ENCODE measurements around the gene TMEM178B.

Gene TMEM178B

GRCh38 chr7:141348728-141349127 is 274.9 kb downstream of the TMEM178B start:
- H3K4me3 ChIP-seq (ENCODE audit: control insufficient read depth, low read depth, low read length), result no peak overlapping the region
- TF ChIP-seq CTCF (IDR thresholded peaks at IDR 0.05; ENCODE audit: control insufficient read depth, insufficient read depth, low read depth, low read length, missing control alignments), result no peak
- no peak for DNase-seq (ENCODE audit: low read depth)

- no peak overlapping the region for H3K4me3 ChIP-seq (ENCODE audit: control insufficient read depth, low read depth, low read length)
- no peak for DNase-seq (ENCODE audit: low read depth)
- TF ChIP-seq CTCF (IDR thresholded peaks at IDR 0.05; ENCODE audit: control insufficient read depth, insufficient read depth, low read depth, low read length, missing control alignments), result no peak
These were observed 275.5 kb downstream of the TMEM178B start for GRCh38 chr7:141349338-141349737.

- H3K4me3 ChIP-seq (ENCODE audit: control insufficient read depth, low read depth, low read length), result no peak overlapping the region
- no peak for TF ChIP-seq CTCF (IDR thresholded peaks at IDR 0.05; ENCODE audit: control insufficient read depth, insufficient read depth, low read depth, low read length, missing control alignments)
- DNase-seq (ENCODE audit: low read depth), result no peak
These were observed 275.9 kb downstream of the TMEM178B start for GRCh38 chr7:141349804-141350203.

GRCh38 chr7:141351175-141351574 is 277.3 kb downstream of the TMEM178B start:
- DNase-seq (ENCODE audit: low read depth), result no peak
- no peak for TF ChIP-seq CTCF (IDR thresholded peaks at IDR 0.05; ENCODE audit: control insufficient read depth, insufficient read depth, low read depth, low read length, missing control alignments)

GRCh38 chr7:141352955-141353354 is 279.1 kb downstream of the TMEM178B start:
- TF ChIP-seq CTCF (IDR thresholded peaks at IDR 0.05; ENCODE audit: control insufficient read depth, insufficient read depth, low read depth, low read length, missing control alignments), result no peak
- no peak overlapping the region for H3K4me3 ChIP-seq (ENCODE audit: control insufficient read depth, low read depth, low read length)
- no peak for DNase-seq (ENCODE audit: low read depth)

More at GRCh38 chr7:141351175-141351574, 277.3 kb downstream of the TMEM178B start:
- H3K4me3 ChIP-seq (ENCODE audit: control insufficient read depth, low read depth, low read length), result no peak overlapping the region

- DNase-seq (ENCODE audit: low read depth), result no peak
- TF ChIP-seq CTCF (IDR thresholded peaks at IDR 0.05; ENCODE audit: control insufficient read depth, insufficient read depth, low read depth, low read length, missing control alignments), result no peak
- H3K4me3 ChIP-seq (ENCODE audit: control insufficient read depth, low read depth, low read length), result no peak overlapping the region
These were observed 280.4 kb downstream of the TMEM178B start for GRCh38 chr7:141354251-141354650.

- no peak for DNase-seq (ENCODE audit: low read depth)
- H3K4me3 ChIP-seq (ENCODE audit: control insufficient read depth, low read depth, low read length), result no peak overlapping the region
- TF ChIP-seq CTCF (IDR thresholded peaks at IDR 0.05; ENCODE audit: control insufficient read depth, insufficient read depth, low read depth, low read length, missing control alignments), result no peak
These were observed 281.2 kb downstream of the TMEM178B start for GRCh38 chr7:141355032-141355431.
